Bronchial epithelial cell (primary cell): Measurements from ENCODE around the gene ZMYND10. TPM values are rescaled to one million over a fixed set of nuclear protein-coding genes. Genes with fewer than 3 reads are reported as not detected.
A peak's percentile ranks its signal among the peaks of the same experiment; 100 is the strongest.

Experiments
- DNase-seq: peaks from one replicate; pipeline ENCODE4 v3.0.0-alpha.2; 2010; ENCODE audit warnings: low read depth
- FAIRE-seq: peaks from 2 replicates; lab custom pipeline; 2011; peaks lifted over from hg19 to GRCh38; lab: Jason Lieb, UNC
- H3K27me3 ChIP-seq: 2 replicates; pipeline ENCODE4 v1.5.1; 2011; ENCODE audit warnings: low read length; ENCODE audit not compliant: control insufficient read depth, insufficient read depth
- H3K36me3 ChIP-seq: 2 replicates; pipeline ENCODE4 v1.5.1; 2011; ENCODE audit warnings: low read length; ENCODE audit not compliant: control insufficient read depth, insufficient read depth
- H3K4me3 ChIP-seq: 2 replicates; pipeline ENCODE4 v1.5.1; 2011; ENCODE audit warnings: mild to moderate bottlenecking, low read depth, low read length, control low read depth
- CTCF ChIP-seq: IDR thresholded peaks from 2 replicates; pipeline ENCODE4 v1.5.1; 2011; ENCODE audit warnings: mild to moderate bottlenecking, moderate library complexity, low read length, control low read depth, inconsistent platforms; ENCODE audit not compliant: insufficient read depth, severe bottlenecking
- total RNA-seq: library from RNA; depleted of rRNA; stranded (reverse); fragments of >200 nt; gene quantifications from 2 replicates; pipeline ENCODE4 v1.2.1, GENCODE V29; 2014

ZMYND10 gene
- total RNA-seq, 1 donor from 2014 or later, result 0.53 TPM

GRCh38 chr3:50388720-50389413 is 43.3 kb upstream of the ZMYND10 start:
- DNase-seq (no peak), FAIRE-seq (no peak)
- Histone ChIP-seq H3K36me3 (no peaks in the 10 kb centered on the region), H3K4me3 (no peak overlapping the region), H3K27me3 (peaks cover 13% of the 10 kb centered on the region)
- no peak for TF ChIP-seq CTCF

GRCh38 chr3:50388016-50388719 is 42.6 kb upstream of the ZMYND10 start:
- Histone ChIP-seq H3K4me3 (no peak overlapping the region), H3K27me3 (peaks cover 7% of the 10 kb centered on the region), H3K36me3 (no peaks in the 10 kb centered on the region)
- FAIRE-seq (no peak), DNase-seq (no peak)
- peak; percentile 54 for TF ChIP-seq CTCF

GRCh38 chr3:50385754-50386153 is 40.2 kb upstream of the ZMYND10 start:
- H3K36me3 ChIP-seq, result no peaks in the 10 kb centered on the region
- peaks cover 5% of the 10 kb centered on the region for H3K27me3 ChIP-seq
- no peak overlapping the region for H3K4me3 ChIP-seq
- FAIRE-seq, result no peak
- no peak for TF ChIP-seq CTCF
- DNase-seq, result no peak

- H3K4me3 ChIP-seq, result no peak overlapping the region
- no peaks in the 10 kb centered on the region for H3K36me3 ChIP-seq
- H3K27me3 ChIP-seq, result peaks cover 5% of the 10 kb centered on the region
- no peak for TF ChIP-seq CTCF
- FAIRE-seq (no peak), DNase-seq (peak; percentile 70)
Measured at GRCh38 chr3:50383750-50384149, 38.2 kb upstream of the ZMYND10 start.

GRCh38 chr3:50382722-50383121 is 37.2 kb upstream of the ZMYND10 start:
- TF ChIP-seq CTCF, result no peak
- DNase-seq (no peak), FAIRE-seq (no peak)
- H3K36me3 ChIP-seq, result no peaks in the 10 kb centered on the region
- peaks cover 5% of the 10 kb centered on the region for H3K27me3 ChIP-seq
- H3K4me3 ChIP-seq, result no peak overlapping the region

- FAIRE-seq, result no peak
- Histone ChIP-seq H3K4me3 (no peak overlapping the region), H3K27me3 (peaks cover 4% of the 10 kb centered on the region), H3K36me3 (no peaks in the 10 kb centered on the region)
- TF ChIP-seq CTCF, result no peak
- peak; percentile 52 for DNase-seq
Measured at GRCh38 chr3:50381383-50381782, 35.9 kb upstream of the ZMYND10 start.
